Muscle of leg (tissue), 11 donors: ENCODE results near the gene MYL6B. TPM values are rescaled to one million over a fixed set of nuclear protein-coding genes. Genes with fewer than 3 reads are reported as not detected.
"Not testable (repeated sequence)": the region's sequence is repeated elsewhere in the genome, so short reads cannot be mapped to it uniquely, and the experiment has no call there.

Experiments used
- DNase-seq: peaks from one replicate; pipeline ENCODE4 v3.0.0; 2013
- H3K27ac ChIP-seq: one replicate; pipeline ENCODE4 v1.5.1; 2013; ENCODE audit warnings: mild to moderate bottlenecking, low read length, control low read depth
- H3K27me3 ChIP-seq: one replicate; pipeline ENCODE4 v1.6.1; 2013; ENCODE audit warnings: low read length; ENCODE audit not compliant: control insufficient read depth, insufficient read depth
- H3K36me3 ChIP-seq: one replicate; pipeline ENCODE4 v1.6.1; 2013; ENCODE audit warnings: low read length; ENCODE audit not compliant: control insufficient read depth, insufficient read depth
- H3K4me1 ChIP-seq: one replicate; pipeline ENCODE4 v1.6.1; 2013; ENCODE audit warnings: low read length; ENCODE audit not compliant: control insufficient read depth, insufficient read depth
- H3K4me3 ChIP-seq: one replicate; pipeline ENCODE4 v1.5.1; 2013; ENCODE audit warnings: low read length, control low read depth
- H3K9me3 ChIP-seq: replicated peaks from 2 replicates; pipeline ENCODE4 v1.6.1; 2013; ENCODE audit warnings: low read depth, low read length; ENCODE audit not compliant: control insufficient read depth
- WGBS: methylation state at CpG from one replicate; pipeline ENCODE4 v1.1.5; 2013; ENCODE audit warnings: missing lambda C conversion rate; ENCODE audit not compliant: insufficient coverage; 5-methylcytosine and 5-hydroxymethylcytosine counted together
- polyA plus RNA-seq, 8 donors: library from polyadenylated mRNA; unstranded; fragments of 120-200 nt; gene quantifications; one replicate each; pipeline versions ENCODE4 v1.2.1 to v1.2.3, GENCODE V29; 2013; ENCODE audit warnings: inconsistent platforms in 1 of 8, low replicate concordance in 1 of 8; ENCODE audit not compliant: insufficient read length in 8 of 8, insufficient read depth in 1 of 8
- total RNA-seq: library from RNA; stranded (reverse); fragments of 120-200 nt; gene quantifications from one replicate; pipeline ENCODE4 v1.2.4, GENCODE V29; 2013

The MYL6B gene
- total and polyA plus RNA-seq, 9 donors = 543 to 1,374 (median 774) TPM

DNA sequence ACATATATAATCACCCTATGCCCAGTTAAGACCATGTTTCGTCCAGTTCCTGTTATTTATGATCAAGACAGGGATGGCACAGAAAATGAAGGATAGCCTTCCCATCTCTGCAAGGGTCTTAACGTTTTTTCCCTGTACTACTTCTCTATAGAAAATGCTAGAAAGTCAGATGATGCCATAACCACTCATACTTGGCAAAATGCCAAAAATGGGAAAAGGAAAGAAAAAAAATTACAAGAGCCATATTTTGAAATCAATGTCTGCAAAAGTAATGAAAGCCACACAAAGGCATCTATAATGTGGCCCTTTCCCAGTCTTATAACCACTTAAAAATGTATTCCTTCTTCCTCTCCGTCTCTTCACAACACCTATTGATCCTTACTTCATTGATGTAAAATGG is 1.8 kb upstream of the MYL6B start:
- Histone ChIP-seq H3K4me1 (peaks cover 41% of the 10 kb centered on the region), H3K4me3 (no peak overlapping the region), H3K9me3 (no peaks in the 10 kb centered on the region), H3K27me3 (no peaks in the 10 kb centered on the region), H3K36me3 (peaks cover 12% of the 10 kb centered on the region), H3K27ac (no peak overlapping the region)
- no CpG with 5 or more reads among the region's 3 CpGs for WGBS
- peak; percentile 40 for DNase-seq

- WGBS = 5% methylated on average over 9 of the region's 12 CpGs
- peak overlapping the region; percentile 67 for H3K4me3 ChIP-seq
- no peaks in the 10 kb centered on the region for H3K27me3 ChIP-seq
- peak; percentile 43 for DNase-seq
- H3K36me3 ChIP-seq = peaks cover 17% of the 10 kb centered on the region
- no peaks in the 10 kb centered on the region for H3K9me3 ChIP-seq
- peaks cover 45% of the 10 kb centered on the region for H3K4me1 ChIP-seq
- H3K27ac ChIP-seq = peak overlapping the region; percentile 89
These were observed 685 bp upstream of the MYL6B start for GRCh38 chr12:56151672-56152131.

- peaks cover 17% of the 10 kb centered on the region for H3K36me3 ChIP-seq
- DNase-seq = no peak
- 0% methylated on average over 1 of the region's 8 CpGs for WGBS
- no peaks in the 10 kb centered on the region for H3K27me3 ChIP-seq
- H3K4me3 ChIP-seq = peak overlapping the region; percentile 67
- peaks cover 51% of the 10 kb centered on the region for H3K4me1 ChIP-seq
- H3K9me3 ChIP-seq = no peaks in the 10 kb centered on the region
- H3K27ac ChIP-seq = peak overlapping the region; percentile 89
These were observed 630 bp downstream of the MYL6B start for GRCh38 chr12:56152756-56153677.

DNA sequence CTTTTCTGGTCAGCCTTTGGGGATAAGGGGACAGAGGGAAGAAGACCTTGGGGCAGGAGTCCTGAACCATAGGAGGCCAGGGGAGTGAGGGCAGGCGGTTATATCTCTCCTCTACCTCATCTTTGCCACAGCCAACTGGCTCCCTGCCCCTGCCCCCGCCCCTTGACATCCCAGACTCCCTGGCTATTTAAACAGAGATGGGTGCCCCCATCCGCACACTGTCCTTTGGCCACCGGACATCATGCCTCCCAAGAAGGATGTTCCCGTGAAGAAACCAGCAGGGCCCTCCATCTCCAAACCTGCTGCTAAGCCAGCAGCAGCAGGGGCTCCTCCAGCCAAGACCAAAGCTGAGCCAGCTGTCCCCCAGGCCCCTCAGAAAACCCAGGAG is 1.3 kb downstream of the MYL6B start:
- Histone ChIP-seq H3K4me3 (peak overlapping the region; percentile 27), H3K9me3 (no peaks in the 10 kb centered on the region), H3K27me3 (no peaks in the 10 kb centered on the region), H3K36me3 (peaks cover 17% of the 10 kb centered on the region), H3K27ac (peak overlapping the region; percentile 89), H3K4me1 (peaks cover 51% of the 10 kb centered on the region)
- 75% methylated on average over 4 of the region's 5 CpGs for WGBS
- peak; percentile 30 for DNase-seq

- H3K9me3 ChIP-seq = no peaks in the 10 kb centered on the region
- peak overlapping the region; percentile 89 for H3K27ac ChIP-seq
- DNase-seq = peak; percentile 74
- H3K4me3 ChIP-seq = peak overlapping the region; percentile 27
- no peaks in the 10 kb centered on the region for H3K27me3 ChIP-seq
- peaks cover 20% of the 10 kb centered on the region for H3K36me3 ChIP-seq
- H3K4me1 ChIP-seq = peaks cover 51% of the 10 kb centered on the region
- no CpG with 5 or more reads among the region's 1 CpG for WGBS
These were observed 1.9 kb downstream of the MYL6B start for GRCh38 chr12:56154246-56154771.

GRCh38 chr12:56154818-56155217 is 2.4 kb downstream of the MYL6B start:
- H3K27ac ChIP-seq = peak overlapping the region; percentile 89
- WGBS = 84% methylated on average over 5 of the region's 5 CpGs
- H3K9me3 ChIP-seq = no peaks in the 10 kb centered on the region
- H3K4me3 ChIP-seq = peak overlapping the region; percentile 6
- H3K36me3 ChIP-seq = peaks cover 24% of the 10 kb centered on the region
- peaks cover 56% of the 10 kb centered on the region for H3K4me1 ChIP-seq
- H3K27me3 ChIP-seq = no peaks in the 10 kb centered on the region
- no peak for DNase-seq

DNA sequence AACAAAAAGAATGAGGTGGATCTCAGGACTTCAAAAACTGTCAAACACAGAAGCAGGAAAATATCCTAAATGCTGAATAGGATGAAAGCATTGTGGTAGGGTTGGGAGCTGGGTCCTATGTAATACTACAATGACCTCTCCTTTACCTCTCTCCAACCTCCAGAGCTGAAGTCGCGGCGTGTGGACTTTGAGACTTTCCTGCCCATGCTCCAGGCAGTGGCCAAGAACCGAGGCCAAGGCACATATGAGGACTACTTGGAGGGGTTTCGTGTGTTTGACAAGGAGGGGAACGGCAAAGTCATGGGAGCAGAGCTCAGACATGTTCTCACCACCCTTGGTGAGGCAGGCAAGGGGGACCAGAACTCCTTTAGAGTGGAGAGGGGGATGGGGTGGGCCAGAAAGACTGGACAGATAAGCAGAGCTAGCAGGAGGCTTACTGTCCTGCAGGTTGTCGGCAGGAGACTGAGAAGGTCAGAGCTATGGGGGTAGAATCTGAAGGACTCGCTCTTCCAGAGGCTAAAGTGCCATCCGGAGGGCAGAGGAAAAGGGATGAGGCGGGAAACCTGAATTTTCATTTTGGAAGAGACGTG is 3.0 kb downstream of the MYL6B start:
- no peaks in the 10 kb centered on the region for H3K27me3 ChIP-seq
- H3K9me3 ChIP-seq = no peaks in the 10 kb centered on the region
- H3K4me1 ChIP-seq = peaks cover 61% of the 10 kb centered on the region
- DNase-seq = no peak
- peak overlapping the region; percentile 89 for H3K27ac ChIP-seq
- peaks cover 25% of the 10 kb centered on the region for H3K36me3 ChIP-seq
- H3K4me3 ChIP-seq = peak overlapping the region; percentile 3
- 86% methylated on average over 6 of the region's 11 CpGs for WGBS

GRCh38 chr12:56156464-56157200 is 4.2 kb downstream of the MYL6B start:
- not testable (repeated sequence) for H3K9me3 ChIP-seq, DNase-seq, H3K27me3 ChIP-seq
- Histone ChIP-seq H3K27ac (peak overlapping the region; percentile 99), H3K4me1 (peaks cover 69% of the 10 kb centered on the region), H3K36me3 (peaks cover 38% of the 10 kb centered on the region), H3K4me3 (peak overlapping the region; percentile 48)
- WGBS = 92% methylated on average over 13 of the region's 21 CpGs

GRCh38 chr12:56157201-56158028 is 5.0 kb downstream of the MYL6B start:
- peak; percentile 97 for DNase-seq
- H3K9me3 ChIP-seq = no peaks in the 10 kb centered on the region
- under 1% methylated on average over 33 of the region's 45 CpGs for WGBS
- peaks cover 69% of the 10 kb centered on the region for H3K4me1 ChIP-seq
- no peaks in the 10 kb centered on the region for H3K27me3 ChIP-seq
- H3K4me3 ChIP-seq = peak overlapping the region; percentile 48
- peak overlapping the region; percentile 99 for H3K27ac ChIP-seq
- peaks cover 46% of the 10 kb centered on the region for H3K36me3 ChIP-seq
